Psoas muscle (tissue), 8 donors: ENCODE results near the gene RNU5D-1. TPM values are rescaled to one million over a fixed set of nuclear protein-coding genes. Genes with fewer than 3 reads are reported as not detected.

Experiments
- ATAC-seq, 4 donors: fragments of 200-7000 bp; cut with Tn5 transposase; one replicate each; pipeline ENCODE4 v1.9.1; 2020; ENCODE audit warnings: moderate library complexity in 3 of 4, mild to moderate bottlenecking in 2 of 4
- DNase-seq, 2 donors: peaks; one replicate each; pipeline ENCODE4 v3.0.0-alpha.2; 2020
- H3K27ac ChIP-seq: fragments of 200-600 bp; one replicate; pipeline ENCODE4 v1.8.0; 2022
- H3K27me3 ChIP-seq, 3 donors: fragments of 200-600 bp in 1 of 3; one replicate each; pipeline versions ENCODE4 v1.6.1 to v1.8.0; 2013 to 2022; ENCODE audit warnings: low read length in 2 of 3, mild to moderate bottlenecking in 2 of 3, moderate library complexity in 1 of 3; ENCODE audit not compliant: insufficient read depth in 3 of 3
- H3K36me3 ChIP-seq, 2 donors: fragments of 200-600 bp in 1 of 2; one replicate each; pipeline versions ENCODE4 v1.6.1 to v1.8.0; 2013 to 2022; ENCODE audit warnings: low read depth in 1 of 2, mild to moderate bottlenecking in 1 of 2, moderate library complexity in 1 of 2; ENCODE audit not compliant: insufficient read depth in 1 of 2
- H3K4me1 ChIP-seq: fragments of 200-600 bp; one replicate; pipeline ENCODE4 v1.8.0; 2022
- H3K4me3 ChIP-seq: fragments of 200-600 bp; one replicate; pipeline ENCODE4 v1.8.0; 2022; ENCODE audit warnings: mild to moderate bottlenecking
- H3K9me3 ChIP-seq: fragments of 200-600 bp; one replicate; pipeline ENCODE4 v1.8.0; 2022
- CTCF ChIP-seq: fragments of 200-600 bp; IDR thresholded peaks from one replicate; pipeline ENCODE4 v1.8.0; 2022; ENCODE audit warnings: antibody characterized with exemption
- WGBS, 3 donors: extraction: QIAGEN DNeasy Blood & Tissue Kit; methylation state at CpG; one replicate each; pipeline versions ENCODE4 v1.1.6 to v1.1.7; 2013; 5-methylcytosine and 5-hydroxymethylcytosine counted together
- intact Hi-C, 2 donors: fragments of 100-400 bp; cut with DNase I; formaldehyde crosslinking; loops; one replicate each; pipeline versions ENCODE4 v1.11.0 to v1.14.2; 2022
- long read RNA-seq, 2 donors: library from polyadenylated mRNA; unstranded; transcript quantifications; one replicate each; pipeline ENCODE4 v2.0.0, GENCODE V29; 2021
- polyA plus RNA-seq, 3 donors: library from polyadenylated mRNA; stranded (reverse); fragments of 200-250 nt; gene quantifications; one replicate each; pipeline ENCODE4 v1.2.3, GENCODE V29; 2013
- total RNA-seq, 4 donors: library from RNA; stranded (reverse); fragmentation: NEBNext Ultra II Directional in 2 of 4; extraction: Animal tissue kit (Norgen Biotek cat#: 25700) in 2 of 4; gene quantifications; one replicate each; pipeline versions ENCODE4 v1.2.1 to v1.2.4, GENCODE V29; 2021 to 2023
- donor health status: healthy with polysubstance abuse.
- donor health status: DM: no; HTN: no; CAD: no; lungs with moderate emphysema.
- donor health status: Bipolar disorder and iron deficiency.
- donor health status: healthy.
- donor health status: DM: yes; HTN: yes; CAD: no.
- donor health status: DM: no; HTN: no; CAD: no.
- donor health status: DM: no; HTN: no; CAD: no.
- donor health status: DM: yes; HTN: yes; CAD: no.

Gene RNU5D-1
- total RNA-seq (not detected), polyA plus RNA-seq (not detected)
- long read RNA-seq, donor 1 = 0 reads
- long read RNA-seq, donor 2 = 0 reads

DNA sequence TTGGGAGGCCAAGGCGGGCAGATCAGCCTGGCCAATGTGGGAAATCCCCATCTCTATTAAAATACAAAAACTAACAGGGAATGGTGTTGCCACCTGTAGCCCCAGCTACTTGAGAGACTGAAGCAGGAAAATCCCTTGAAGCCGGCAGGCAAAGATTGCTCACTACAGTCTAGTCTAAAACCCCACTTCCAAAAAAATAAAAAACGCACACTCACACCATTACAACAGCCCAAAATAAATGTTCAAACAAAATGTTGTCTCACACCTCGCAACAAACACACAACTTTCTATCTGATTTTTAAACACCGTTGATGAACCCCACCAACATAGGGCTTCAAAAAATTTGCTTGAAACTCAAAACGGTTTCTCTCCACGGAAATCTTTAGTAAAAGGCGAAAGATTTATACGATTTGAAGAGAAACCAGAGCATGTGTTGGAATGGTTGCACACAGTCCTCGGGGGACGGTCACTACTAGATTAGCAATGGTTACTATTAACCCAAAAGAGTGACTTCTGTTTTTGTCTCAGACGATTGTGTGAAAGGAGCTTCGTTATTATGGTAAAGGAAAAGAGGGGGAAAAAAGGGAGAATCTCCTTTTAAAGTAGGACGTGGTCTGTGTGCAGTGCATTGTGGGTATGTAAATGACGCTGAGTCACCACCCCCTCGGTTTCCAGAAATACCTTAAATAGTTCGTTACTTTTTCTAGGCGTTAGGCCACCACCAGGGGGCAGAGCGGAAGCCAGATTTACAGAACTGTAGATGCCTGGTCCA, at the start of gene RNU5D-1:
RNU5D-1 (minus strand) TSS at position 430 of the 772 bp plus-strand sequence.
- ATAC-seq = peak; percentile 85 to 87 (median 86)
- intact Hi-C loops = no loop called here
- no peaks in the 10 kb centered on the region for H3K9me3 ChIP-seq
- no peaks in the 10 kb centered on the region for H3K36me3 ChIP-seq
- no peaks in the 10 kb centered on the region for H3K27me3 ChIP-seq
- peak; percentile 93 to 95 for DNase-seq
- WGBS, 3 donors = 4 to 7% (median 4%) methylated on average over 19 of the region's 19 CpGs
- H3K27ac ChIP-seq = peak within 1 kb of the TSS; percentile 85
- peak; percentile 84 for TF ChIP-seq CTCF
- H3K4me3 ChIP-seq = peak within 1 kb of the TSS; percentile 29
- H3K4me1 ChIP-seq = peaks cover 10% of the 10 kb centered on the region

DNA sequence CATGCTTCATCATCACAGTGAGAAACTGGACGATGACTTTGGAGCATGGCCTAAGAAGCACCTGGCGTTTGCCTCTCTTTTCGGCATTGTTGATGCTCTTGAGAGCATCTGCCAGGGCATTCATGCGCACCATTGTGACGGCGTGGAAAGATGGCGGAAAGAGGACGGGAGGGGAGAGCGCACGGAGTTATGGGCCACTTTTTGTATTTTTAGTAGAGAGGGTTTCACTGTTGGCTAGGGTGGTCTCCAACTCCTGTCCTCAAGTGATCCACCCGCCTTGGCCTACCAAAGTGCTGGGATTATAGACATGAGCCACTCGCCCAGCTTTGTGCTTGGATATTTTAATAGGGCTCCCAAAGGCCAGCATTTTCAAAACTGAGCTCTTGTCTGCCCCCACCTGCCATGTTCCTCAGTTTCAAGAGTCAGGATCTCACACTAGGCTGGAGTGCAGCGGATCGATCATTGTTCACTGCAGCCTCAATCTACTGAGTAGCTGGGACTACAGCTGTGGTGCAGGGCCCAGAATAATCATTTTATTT, 49.7 kb upstream of the RNU5D-1 start:
- no peak for ATAC-seq
- Histone ChIP-seq H3K27me3 (no peaks in the 10 kb centered on the region), H3K4me3 (no peak overlapping the region), H3K9me3 (no peaks in the 10 kb centered on the region), H3K4me1 (peaks cover 25% of the 10 kb centered on the region), H3K27ac (no peak overlapping the region), H3K36me3 (peaks cover 9 to 55% of the 10 kb centered on the region in 2 donors)
- no peak for TF ChIP-seq CTCF
- intact Hi-C loops = no loop called here
- DNase-seq = no peak
- WGBS, 3 donors = 84 to 91% (median 84%) methylated on average over 14 of the region's 14 CpGs

DNA sequence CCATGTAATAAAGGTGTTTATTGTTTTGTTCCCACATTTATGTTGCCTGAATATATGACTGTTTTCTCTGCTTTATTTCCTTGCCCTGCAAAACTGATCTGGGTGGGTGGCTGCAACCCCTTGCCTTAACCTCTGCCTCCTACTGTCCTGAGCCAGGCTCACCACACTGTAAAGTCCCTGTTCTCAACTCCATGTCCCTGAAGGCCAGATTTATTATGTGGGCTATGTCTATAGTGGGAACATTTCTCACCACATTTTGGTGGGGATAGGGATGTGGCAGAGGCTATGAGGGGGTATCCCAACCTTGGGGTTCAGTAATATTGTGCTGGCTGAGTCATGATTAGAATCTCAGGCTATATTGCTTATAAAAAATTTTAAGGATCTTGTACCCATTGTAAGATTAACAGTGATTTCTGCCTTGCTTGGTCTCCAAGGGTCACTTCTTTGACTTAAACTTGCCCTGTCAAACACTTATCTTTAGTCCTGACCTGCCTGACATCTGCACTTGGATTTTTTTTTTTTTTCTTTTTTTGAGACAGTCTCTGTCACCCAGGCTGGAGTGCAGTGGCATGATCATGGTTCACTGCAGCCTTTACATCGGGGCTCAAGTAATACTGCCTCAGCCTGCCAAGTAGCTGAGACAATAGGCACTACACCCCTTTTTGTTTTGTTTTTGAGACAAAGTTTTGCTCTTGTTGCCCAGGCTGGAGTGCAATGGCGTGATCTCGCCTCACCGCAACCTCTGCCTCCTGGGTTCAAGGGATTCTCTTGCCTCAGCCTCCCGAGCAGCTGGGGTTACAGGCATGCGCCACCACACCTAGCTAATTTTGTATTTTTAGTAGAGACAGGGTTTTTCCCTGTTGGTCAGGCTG, 48.0 kb upstream of the RNU5D-1 start:
- intact Hi-C loops = no loop called here
- DNase-seq (no peak), ATAC-seq (no peak)
- peaks cover 9 to 55% of the 10 kb centered on the region in 2 donors for H3K36me3 ChIP-seq
- no peaks in the 10 kb centered on the region for H3K9me3 ChIP-seq
- TF ChIP-seq CTCF = no peak
- H3K4me1 ChIP-seq = peaks cover 16% of the 10 kb centered on the region
- H3K27me3 ChIP-seq = no peaks in the 10 kb centered on the region
- no peak overlapping the region for H3K27ac ChIP-seq
- 90 to 93% (median 92%) methylated on average over 6 of the region's 6 CpGs for WGBS, 3 donors
- no peak overlapping the region for H3K4me3 ChIP-seq

- Histone ChIP-seq H3K4me3 (peak overlapping the region; percentile 98), H3K9me3 (no peaks in the 10 kb centered on the region), H3K27ac (peak overlapping the region; percentile 98), H3K4me1 (peaks cover 11% of the 10 kb centered on the region), H3K27me3 (no peaks in the 10 kb centered on the region), H3K36me3 (peaks cover 9 to 55% of the 10 kb centered on the region in 2 donors)
- DNase-seq = no peak
- intact Hi-C loops = no loop called here
- 76 to 86% (median 78%) methylated on average over 13 of the region's 13 CpGs for WGBS, 3 donors
- no peak for TF ChIP-seq CTCF
- no peak for ATAC-seq
These were observed 47.1 kb upstream of the RNU5D-1 start for GRCh38 chr1:44777969-44778635.
